ENCODE measurements around the gene RABAC1. TPM values are rescaled to one million over a fixed set of nuclear protein-coding genes. Genes with fewer than 3 reads are reported as not detected.

RABAC1 gene
- total RNA-seq, 1 experiment from 2014 or later: 69.1 TPM

DNA sequence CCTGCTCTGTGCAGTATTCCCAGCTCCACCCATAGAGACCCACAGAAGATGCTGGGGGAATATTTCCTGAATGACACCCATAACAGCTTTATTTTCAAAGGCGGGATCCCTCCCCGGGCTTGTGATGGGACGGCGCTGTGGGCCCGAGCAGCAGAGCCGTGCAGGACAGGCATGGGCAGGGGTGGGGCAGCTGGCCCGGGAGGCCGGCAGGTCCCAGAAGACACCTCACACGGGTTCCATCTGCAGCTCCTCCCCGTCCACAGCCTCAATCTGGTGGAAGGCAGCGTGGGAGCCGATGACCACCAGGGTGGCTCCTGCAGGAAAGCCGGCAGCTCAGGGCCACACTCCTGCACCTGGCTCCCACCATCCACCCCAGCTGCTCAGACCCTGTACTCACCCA is 2.5 kb downstream of the RABAC1 start:
- Histone ChIP-seq H3K9me3 (ENCODE audit: control insufficient read depth, insufficient read depth, low read depth, low read length) (no peaks in the 10 kb centered on the region), H3K36me3 (ENCODE audit: control insufficient read depth, insufficient read depth, low read length) (no peaks in the 10 kb centered on the region), H3K4me1 (ENCODE audit: control insufficient read depth, insufficient read depth, low read length) (peaks cover 7% of the 10 kb centered on the region), H3K4me3 (ENCODE audit: low read depth in 2 of 2, low read length in 2 of 2) (no peak overlapping the region), H3K27me3 (ENCODE audit: control insufficient read depth, insufficient read depth, low read length) (no peaks in the 10 kb centered on the region), H3K27ac (ENCODE audit: low read length) (no peak overlapping the region)
- no peak for TF ChIP-seq CTCF (IDR thresholded peaks at IDR 0.05)
- no peak for TF ChIP-seq POLR2AphosphoS5 (IDR thresholded peaks at IDR 0.05; ENCODE audit: low read depth, low read length)
- no peak for TF ChIP-seq SIN3A (IDR thresholded peaks at IDR 0.05; ENCODE audit: borderline replicate concordance, insufficient read depth, low read depth, low read length)
- TF ChIP-seq TCF7L2 (IDR thresholded peaks at IDR 0.05; ENCODE audit: low read depth, low read length): no peak
- TF ChIP-seq REST (IDR thresholded peaks at IDR 0.05; ENCODE audit: insufficient read depth in 1 of 2, low read depth in 2 of 2, low read length in 1 of 2): no peak
- POLR2A ChIA-PET: interaction anchor here (0.5 kb wide), 1 partner anchor 636 kb away, joined by 3 read pairs; no protein-coding TSS in a partner anchor
- intact Hi-C loops (cut with micrococcal nuclease; ENCODE audit: unreplicated experiment) (loop anchor here (5.0 kb wide), 1 partner anchor 79 kb away; the partner anchor contains the start of gene CD79A), in situ Hi-C loops (cut with HindIII; ENCODE audit: low pct_unique_long_range_greater_than_20kb, low sequenced_read_pairs) (no loop called here)
- CTCF ChIA-PET: interaction anchor here (0.7 kb wide), 1 partner anchor 162 kb away, joined by 3 read pairs; no protein-coding TSS in a partner anchor
- BruUV-seq (replicated peaks): no TSS peak
- ATAC-seq (no peak), DNase-seq (ENCODE audit: low read depth, low spot score) (no peak)

- POLR2A ChIA-PET: no interaction called here
- no peak for TF ChIP-seq REST (IDR thresholded peaks at IDR 0.05; ENCODE audit: insufficient read depth in 1 of 2, low read depth in 2 of 2, low read length in 1 of 2)
- no peak for TF ChIP-seq CTCF (IDR thresholded peaks at IDR 0.05)
- no peak for TF ChIP-seq TCF7L2 (IDR thresholded peaks at IDR 0.05; ENCODE audit: low read depth, low read length)
- TF ChIP-seq POLR2AphosphoS5 (IDR thresholded peaks at IDR 0.05; ENCODE audit: low read depth, low read length): no peak
- no peak for TF ChIP-seq SIN3A (IDR thresholded peaks at IDR 0.05; ENCODE audit: borderline replicate concordance, insufficient read depth, low read depth, low read length)
- intact Hi-C loops (cut with micrococcal nuclease; ENCODE audit: unreplicated experiment): loop anchor here (5.0 kb wide), 1 partner anchor 78 kb away; the partner anchor contains the start of gene CD79A
- ATAC-seq (no peak), DNase-seq (ENCODE audit: low read depth, low spot score) (no peak)
- in situ Hi-C loops (cut with HindIII; ENCODE audit: low pct_unique_long_range_greater_than_20kb, low sequenced_read_pairs): no loop called here
- H3K9me3 ChIP-seq (ENCODE audit: control insufficient read depth, insufficient read depth, low read depth, low read length): no peaks in the 10 kb centered on the region
- BruUV-seq (replicated peaks): no TSS peak
- no peaks in the 10 kb centered on the region for H3K36me3 ChIP-seq (ENCODE audit: control insufficient read depth, insufficient read depth, low read length)
- peaks cover 7% of the 10 kb centered on the region for H3K4me1 ChIP-seq (ENCODE audit: control insufficient read depth, insufficient read depth, low read length)
- no peak overlapping the region for H3K27ac ChIP-seq (ENCODE audit: low read length)
- H3K27me3 ChIP-seq (ENCODE audit: control insufficient read depth, insufficient read depth, low read length): no peaks in the 10 kb centered on the region
- CTCF ChIA-PET: no interaction called here
- no peak overlapping the region for H3K4me3 ChIP-seq (ENCODE audit: low read depth in 2 of 2, low read length in 2 of 2)
Measured at GRCh38 chr19:41955521-41955920, 3.6 kb downstream of the RABAC1 start.
